DOHH2 (cell line): Measurements from ENCODE around the gene CFAP97.

Experiments
- CTCF ChIP-seq: fragments of 200-600 bp; sonication (generic); IDR thresholded peaks from one replicate; pipeline ENCODE4 v1.5.1; 2014; ENCODE audit warnings: antibody characterized with exemption, mild to moderate bottlenecking, low read depth, low read length; ENCODE audit not compliant: poor library complexity, severe bottlenecking
- EZH2phosphoT487 ChIP-seq: fragments of 200-600 bp; sonication (generic); IDR thresholded peaks from 2 replicates; pipeline ENCODE4 v1.6.1; 2017; ENCODE audit warnings: borderline replicate concordance, mild to moderate bottlenecking, antibody characterized with exemption, low read length, moderate library complexity, mixed read lengths

GRCh38 chr4:185167234-185167633 is 36.6 kb downstream of the CFAP97 start:
- no peak for TF ChIP-seq CTCF
- TF ChIP-seq EZH2phosphoT487: no peak
